Epithelial cell of prostate (primary cell): ENCODE results near the gene AGAP3.

ENCODE experiments used
- DNase-seq: peaks from one replicate; pipeline ENCODE4 v3.0.0-alpha.2; 2011; ENCODE audit warnings: low read depth, low spot score
- H3K27ac ChIP-seq: fragments of 450-650 bp; 2 replicates; pipeline ENCODE4 v1.5.1; 2017; ENCODE audit warnings: mild to moderate bottlenecking

The AGAP3 gene

GRCh38 chr7:151132461-151133205 lies 46.4 kb downstream of the AGAP3 start:
- no peak overlapping the region for H3K27ac ChIP-seq
- DNase-seq = no peak

GRCh38 chr7:151133266-151133985 lies 47.2 kb downstream of the AGAP3 start:
- DNase-seq = no peak
- H3K27ac ChIP-seq = no peak overlapping the region

GRCh38 chr7:151133986-151134742 lies 47.9 kb downstream of the AGAP3 start:
- H3K27ac ChIP-seq = no peak overlapping the region

GRCh38 chr7:151134743-151135524 lies 48.7 kb downstream of the AGAP3 start:
- H3K27ac ChIP-seq = no peak overlapping the region
- no peak for DNase-seq

More at GRCh38 chr7:151133986-151134742, 47.9 kb downstream of the AGAP3 start:
- no peak for DNase-seq

- H3K27ac ChIP-seq = no peak overlapping the region
- DNase-seq = no peak
These were observed 49.2 kb downstream of the AGAP3 start for GRCh38 chr7:151135525-151135845.

GRCh38 chr7:151135866-151136843 lies 49.9 kb downstream of the AGAP3 start:
- no peak for DNase-seq
- H3K27ac ChIP-seq = no peak overlapping the region

- no peak for DNase-seq
- H3K27ac ChIP-seq = no peak overlapping the region
These were observed 50.9 kb downstream of the AGAP3 start for GRCh38 chr7:151137076-151137675.

- DNase-seq = no peak
- H3K27ac ChIP-seq = no peak overlapping the region
These were observed 51.5 kb downstream of the AGAP3 start for GRCh38 chr7:151137791-151138152.

GRCh38 chr7:151138153-151138851 lies 52.0 kb downstream of the AGAP3 start:
- H3K27ac ChIP-seq = no peak overlapping the region
- DNase-seq = no peak

- DNase-seq = no peak
- no peak overlapping the region for H3K27ac ChIP-seq
These were observed 53.0 kb downstream of the AGAP3 start for GRCh38 chr7:151139071-151139790.

GRCh38 chr7:151139791-151140190 lies 53.5 kb downstream of the AGAP3 start:
- no peak for DNase-seq
- H3K27ac ChIP-seq = no peak overlapping the region

- no peak for DNase-seq
- no peak overlapping the region for H3K27ac ChIP-seq
These were observed 54.6 kb downstream of the AGAP3 start for GRCh38 chr7:151140826-151141225.

- H3K27ac ChIP-seq = no peak overlapping the region
- no peak for DNase-seq
These were observed 55.1 kb downstream of the AGAP3 start for GRCh38 chr7:151141311-151141854.

- no peak for DNase-seq
- no peak overlapping the region for H3K27ac ChIP-seq
These were observed 55.8 kb downstream of the AGAP3 start for GRCh38 chr7:151141855-151142685.

GRCh38 chr7:151142686-151143040 lies 56.4 kb downstream of the AGAP3 start:
- no peak for DNase-seq

GRCh38 chr7:151143261-151144015 lies 57.2 kb downstream of the AGAP3 start:
- no peak overlapping the region for H3K27ac ChIP-seq
- no peak for DNase-seq

More at GRCh38 chr7:151142686-151143040, 56.4 kb downstream of the AGAP3 start:
- no peak overlapping the region for H3K27ac ChIP-seq
